SH-SY5Y (cell line): Measurements from ENCODE around the gene PPM1K.

Experiments used
- GATA2 ChIP-seq: IDR thresholded peaks from 2 replicates; pipeline ENCODE4 v1.6.1; 2011; ENCODE audit warnings: mild to moderate bottlenecking, low read depth, low read length
- GATA3 ChIP-seq: IDR thresholded peaks from 2 replicates; pipeline ENCODE4 v1.6.1; 2011; ENCODE audit warnings: low read depth, mild to moderate bottlenecking, low read length, moderate library complexity

GRCh38 chr4:88297212-88297516 lies 12.8 kb upstream of the PPM1K start:
- TF ChIP-seq GATA3: no peak
- TF ChIP-seq GATA2: no peak
